ENCODE measurements around the gene PSMD9. TPM values are rescaled to one million over a fixed set of nuclear protein-coding genes. Genes with fewer than 3 reads are reported as not detected.
"Not testable (repeated sequence)": the region's sequence is repeated elsewhere in the genome, so short reads cannot be mapped to it uniquely, and the experiment has no call there.

The PSMD9 gene
- total and polyA plus RNA-seq, 2 experiments from 2014 or later = 32.7 to 36.3 TPM

DNA sequence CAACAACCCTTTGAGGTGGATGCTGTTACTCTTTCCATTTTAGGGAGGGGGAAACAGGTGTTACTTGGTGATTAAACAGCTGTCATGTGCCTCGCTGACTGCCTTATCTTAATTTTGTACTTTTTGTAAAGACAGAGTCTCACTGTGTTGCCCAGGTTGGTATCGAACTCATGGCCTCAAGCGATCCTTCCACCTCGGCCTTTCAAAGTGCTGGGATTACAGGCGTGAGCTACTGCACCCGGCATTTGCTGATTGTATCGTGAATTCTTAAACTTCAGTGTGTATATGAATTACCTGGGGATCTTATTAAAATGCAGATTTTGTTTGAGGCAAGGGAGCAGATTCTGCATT lies 659 bp downstream of the PSMD9 start (continued):
- TF ChIP-seq, protein P1, sequence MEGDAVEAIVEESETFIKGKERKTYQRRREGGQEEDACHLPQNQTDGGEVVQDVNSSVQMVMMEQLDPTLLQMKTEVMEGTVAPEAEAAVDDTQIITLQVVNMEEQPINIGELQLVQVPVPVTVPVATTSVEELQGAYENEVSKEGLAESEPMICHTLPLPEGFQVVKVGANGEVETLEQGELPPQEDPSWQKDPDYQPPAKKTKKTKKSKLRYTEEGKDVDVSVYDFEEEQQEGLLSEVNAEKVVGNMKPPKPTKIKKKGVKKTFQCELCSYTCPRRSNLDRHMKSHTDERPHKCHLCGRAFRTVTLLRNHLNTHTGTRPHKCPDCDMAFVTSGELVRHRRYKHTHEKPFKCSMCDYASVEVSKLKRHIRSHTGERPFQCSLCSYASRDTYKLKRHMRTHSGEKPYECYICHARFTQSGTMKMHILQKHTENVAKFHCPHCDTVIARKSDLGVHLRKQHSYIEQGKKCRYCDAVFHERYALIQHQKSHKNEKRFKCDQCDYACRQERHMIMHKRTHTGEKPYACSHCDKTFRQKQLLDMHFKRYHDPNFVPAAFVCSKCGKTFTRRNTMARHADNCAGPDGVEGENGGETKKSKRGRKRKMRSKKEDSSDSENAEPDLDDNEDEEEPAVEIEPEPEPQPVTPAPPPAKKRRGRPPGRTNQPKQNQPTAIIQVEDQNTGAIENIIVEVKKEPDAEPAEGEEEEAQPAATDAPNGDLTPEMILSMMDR (conservative IDR thresholded peaks at IDR 0.05; ENCODE audit: low read depth in 2 of 2) = no peak
- no peak for TF ChIP-seq EZH2 (IDR thresholded peaks at IDR 0.05; ENCODE audit: low read depth, unreplicated experiment)
- no peak for TF ChIP-seq CREB1 (CRISPR knock-in tag; IDR thresholded peaks at IDR 0.05; ENCODE audit: low read depth)
- no peak for TF ChIP-seq STAT1 (IDR thresholded peaks at IDR 0.05; ENCODE audit: unreplicated experiment)

DNA sequence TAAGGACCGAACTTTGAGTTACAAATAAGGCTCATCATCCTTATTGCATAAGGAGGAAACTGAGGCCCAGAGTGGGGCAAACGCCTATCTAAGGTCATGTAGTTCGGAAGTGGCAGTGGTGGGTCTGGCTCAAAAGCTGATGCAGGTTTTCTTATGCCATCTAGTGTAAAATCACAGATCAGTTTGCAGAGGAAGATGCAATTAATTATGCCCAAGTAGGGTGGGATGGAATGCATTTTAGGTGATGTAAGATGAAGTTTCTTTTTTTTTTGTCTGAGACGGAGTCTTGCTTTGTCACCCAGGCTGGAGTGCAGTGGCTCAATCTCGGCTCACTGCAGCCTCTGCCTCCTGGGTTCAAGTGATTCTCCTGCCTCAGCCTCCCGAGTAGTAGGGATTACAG lies 1.1 kb downstream of the PSMD9 start:
- peak overlapping the region; percentile 96 for H3K4me3 Mint-ChIP-seq
- not testable (repeated sequence) for H3K27ac Mint-ChIP-seq; H3K9me3 Mint-ChIP-seq; H2AFZ ChIP-seq; ATAC-seq; H3K27ac ChIP-seq (ENCODE audit: low read depth); DNase-seq (ENCODE audit: low spot score); H3K36me3 ChIP-seq (ENCODE audit: insufficient read depth); H3K9me2 ChIP-seq (ENCODE audit: insufficient read depth); H3K36me3 Mint-ChIP-seq (ENCODE audit: low read depth)
- peaks cover 10% of the 10 kb centered on the region for H3K27me3 ChIP-seq (ENCODE audit: insufficient read depth)
- peaks cover 12% of the 10 kb centered on the region for H3F3A ChIP-seq (replicated peaks; ENCODE audit: low read depth)
- H3K4me1 Mint-ChIP-seq = peaks cover 21% of the 10 kb centered on the region
- H3K4me1 ChIP-seq (ENCODE audit: insufficient read depth) = peaks cover 16% of the 10 kb centered on the region; the same call in 1 of the 2 replicates
- H3K27me3 Mint-ChIP-seq (ENCODE audit: insufficient read depth, low read depth, poor library complexity) = peaks cover 19% of the 10 kb centered on the region
- H3K4me3 ChIP-seq = peak overlapping the region; percentile 61
- peaks cover 20% of the 10 kb centered on the region for H4K20me1 ChIP-seq (replicated peaks; ENCODE audit: insufficient read depth)
- peaks cover 11% of the 10 kb centered on the region; the same call in 1 of the 2 replicates for H3K79me2 ChIP-seq (replicated peaks; ENCODE audit: insufficient read depth)
- H3K4me2 ChIP-seq = peak overlapping the region; percentile 71

DNA sequence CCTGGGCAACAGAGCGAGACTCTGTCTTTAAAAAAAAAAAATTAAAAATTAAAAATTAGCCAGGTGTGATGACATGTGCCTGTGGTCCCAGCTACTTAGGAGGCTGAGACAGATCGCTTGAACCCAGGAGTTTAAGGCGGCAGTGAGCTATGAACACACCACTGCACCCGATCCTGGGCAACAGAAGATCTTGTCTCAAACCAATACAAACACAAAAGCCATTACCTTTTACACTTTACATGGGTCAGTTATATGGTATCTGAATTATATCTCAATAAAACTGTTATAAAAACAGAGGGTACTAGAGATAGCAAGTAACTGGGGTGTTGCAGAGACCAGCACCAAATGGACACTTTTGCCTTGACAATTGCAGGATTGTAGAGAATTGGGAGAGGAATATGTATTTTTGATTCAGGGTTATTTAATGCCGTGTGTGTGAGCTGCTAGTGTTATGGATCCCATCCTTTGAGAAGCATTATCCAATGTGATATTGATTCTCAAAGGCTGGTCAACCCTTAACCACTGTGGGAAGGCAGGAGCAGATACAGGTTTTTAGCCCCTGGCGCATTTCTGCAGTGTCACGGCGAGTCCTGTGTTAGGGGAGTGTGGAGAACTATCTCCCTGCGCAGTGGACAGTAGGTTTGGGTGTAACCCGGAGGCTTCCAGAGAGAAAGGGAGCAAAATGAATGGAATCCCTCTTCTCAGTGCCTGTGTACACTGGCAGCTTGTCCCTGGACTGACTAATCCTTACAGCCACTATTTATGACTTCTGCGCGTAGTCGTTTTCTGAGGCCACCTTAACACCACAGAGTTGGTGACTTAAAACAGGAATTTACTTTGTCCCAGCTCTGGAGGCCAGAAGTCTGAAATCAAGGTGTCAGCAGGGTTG lies 4.3 kb downstream of the PSMD9 start:
- H3F3A ChIP-seq (replicated peaks; ENCODE audit: low read depth) = peaks cover 12% of the 10 kb centered on the region
- H3K4me2 ChIP-seq = no peak overlapping the region
- Mint-ChIP-seq H3K36me3 (ENCODE audit: low read depth) (peaks cover 21% of the 10 kb centered on the region), H3K4me3 (no peak overlapping the region), H3K9me3 (no peaks in the 10 kb centered on the region; the same call in 2 of the 3 replicates), H3K27me3 (ENCODE audit: insufficient read depth, low read depth, poor library complexity) (peaks cover 15% of the 10 kb centered on the region), H3K27ac (no peak overlapping the region), H3K4me1 (peaks cover 21% of the 10 kb centered on the region)
- ATAC-seq (no peak), DNase-seq (ENCODE audit: low spot score) (no peak)
- H3K36me3 ChIP-seq (ENCODE audit: insufficient read depth) = peaks cover 7% of the 10 kb centered on the region; the same call in 1 of the 2 replicates
- no peak overlapping the region for H3K27ac ChIP-seq (ENCODE audit: low read depth)
- peaks cover 11% of the 10 kb centered on the region; the same call in 1 of the 2 replicates for H3K79me2 ChIP-seq (replicated peaks; ENCODE audit: insufficient read depth)
- peaks cover 4% of the 10 kb centered on the region; the same call in 1 of the 2 replicates for H3K9me2 ChIP-seq (ENCODE audit: insufficient read depth)
- no peak overlapping the region for H2AFZ ChIP-seq
- H4K20me1 ChIP-seq (replicated peaks; ENCODE audit: insufficient read depth) = peaks cover 25% of the 10 kb centered on the region
- H3K4me1 ChIP-seq (ENCODE audit: insufficient read depth) = peaks cover 16% of the 10 kb centered on the region; the same call in 1 of the 2 replicates
- no peak overlapping the region for H3K4me3 ChIP-seq
- H3K27me3 ChIP-seq (ENCODE audit: insufficient read depth) = peaks cover 10% of the 10 kb centered on the region
- TF ChIP-seq ZNF331 (CRISPR knock-in tag; IDR thresholded peaks at IDR 0.05; ENCODE audit: low read depth) (no peak), STAT1 (IDR thresholded peaks at IDR 0.05; ENCODE audit: unreplicated experiment) (no peak), EZH2phosphoT487 (IDR thresholded peaks at IDR 0.05; ENCODE audit: unreplicated experiment) (no peak), CREB1 (CRISPR knock-in tag; IDR thresholded peaks at IDR 0.05; ENCODE audit: low read depth) (no peak), POLR2AphosphoS5 (IDR thresholded peaks at IDR 0.05; ENCODE audit: low read depth) (no peak), EZH2 (IDR thresholded peaks at IDR 0.05; ENCODE audit: low read depth, unreplicated experiment) (no peak)
- TF ChIP-seq, protein P2, sequence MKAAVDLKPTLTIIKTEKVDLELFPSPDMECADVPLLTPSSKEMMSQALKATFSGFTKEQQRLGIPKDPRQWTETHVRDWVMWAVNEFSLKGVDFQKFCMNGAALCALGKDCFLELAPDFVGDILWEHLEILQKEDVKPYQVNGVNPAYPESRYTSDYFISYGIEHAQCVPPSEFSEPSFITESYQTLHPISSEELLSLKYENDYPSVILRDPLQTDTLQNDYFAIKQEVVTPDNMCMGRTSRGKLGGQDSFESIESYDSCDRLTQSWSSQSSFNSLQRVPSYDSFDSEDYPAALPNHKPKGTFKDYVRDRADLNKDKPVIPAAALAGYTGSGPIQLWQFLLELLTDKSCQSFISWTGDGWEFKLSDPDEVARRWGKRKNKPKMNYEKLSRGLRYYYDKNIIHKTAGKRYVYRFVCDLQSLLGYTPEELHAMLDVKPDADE (IDR thresholded peaks at IDR 0.05) = no peak
- TF ChIP-seq, protein P3, sequence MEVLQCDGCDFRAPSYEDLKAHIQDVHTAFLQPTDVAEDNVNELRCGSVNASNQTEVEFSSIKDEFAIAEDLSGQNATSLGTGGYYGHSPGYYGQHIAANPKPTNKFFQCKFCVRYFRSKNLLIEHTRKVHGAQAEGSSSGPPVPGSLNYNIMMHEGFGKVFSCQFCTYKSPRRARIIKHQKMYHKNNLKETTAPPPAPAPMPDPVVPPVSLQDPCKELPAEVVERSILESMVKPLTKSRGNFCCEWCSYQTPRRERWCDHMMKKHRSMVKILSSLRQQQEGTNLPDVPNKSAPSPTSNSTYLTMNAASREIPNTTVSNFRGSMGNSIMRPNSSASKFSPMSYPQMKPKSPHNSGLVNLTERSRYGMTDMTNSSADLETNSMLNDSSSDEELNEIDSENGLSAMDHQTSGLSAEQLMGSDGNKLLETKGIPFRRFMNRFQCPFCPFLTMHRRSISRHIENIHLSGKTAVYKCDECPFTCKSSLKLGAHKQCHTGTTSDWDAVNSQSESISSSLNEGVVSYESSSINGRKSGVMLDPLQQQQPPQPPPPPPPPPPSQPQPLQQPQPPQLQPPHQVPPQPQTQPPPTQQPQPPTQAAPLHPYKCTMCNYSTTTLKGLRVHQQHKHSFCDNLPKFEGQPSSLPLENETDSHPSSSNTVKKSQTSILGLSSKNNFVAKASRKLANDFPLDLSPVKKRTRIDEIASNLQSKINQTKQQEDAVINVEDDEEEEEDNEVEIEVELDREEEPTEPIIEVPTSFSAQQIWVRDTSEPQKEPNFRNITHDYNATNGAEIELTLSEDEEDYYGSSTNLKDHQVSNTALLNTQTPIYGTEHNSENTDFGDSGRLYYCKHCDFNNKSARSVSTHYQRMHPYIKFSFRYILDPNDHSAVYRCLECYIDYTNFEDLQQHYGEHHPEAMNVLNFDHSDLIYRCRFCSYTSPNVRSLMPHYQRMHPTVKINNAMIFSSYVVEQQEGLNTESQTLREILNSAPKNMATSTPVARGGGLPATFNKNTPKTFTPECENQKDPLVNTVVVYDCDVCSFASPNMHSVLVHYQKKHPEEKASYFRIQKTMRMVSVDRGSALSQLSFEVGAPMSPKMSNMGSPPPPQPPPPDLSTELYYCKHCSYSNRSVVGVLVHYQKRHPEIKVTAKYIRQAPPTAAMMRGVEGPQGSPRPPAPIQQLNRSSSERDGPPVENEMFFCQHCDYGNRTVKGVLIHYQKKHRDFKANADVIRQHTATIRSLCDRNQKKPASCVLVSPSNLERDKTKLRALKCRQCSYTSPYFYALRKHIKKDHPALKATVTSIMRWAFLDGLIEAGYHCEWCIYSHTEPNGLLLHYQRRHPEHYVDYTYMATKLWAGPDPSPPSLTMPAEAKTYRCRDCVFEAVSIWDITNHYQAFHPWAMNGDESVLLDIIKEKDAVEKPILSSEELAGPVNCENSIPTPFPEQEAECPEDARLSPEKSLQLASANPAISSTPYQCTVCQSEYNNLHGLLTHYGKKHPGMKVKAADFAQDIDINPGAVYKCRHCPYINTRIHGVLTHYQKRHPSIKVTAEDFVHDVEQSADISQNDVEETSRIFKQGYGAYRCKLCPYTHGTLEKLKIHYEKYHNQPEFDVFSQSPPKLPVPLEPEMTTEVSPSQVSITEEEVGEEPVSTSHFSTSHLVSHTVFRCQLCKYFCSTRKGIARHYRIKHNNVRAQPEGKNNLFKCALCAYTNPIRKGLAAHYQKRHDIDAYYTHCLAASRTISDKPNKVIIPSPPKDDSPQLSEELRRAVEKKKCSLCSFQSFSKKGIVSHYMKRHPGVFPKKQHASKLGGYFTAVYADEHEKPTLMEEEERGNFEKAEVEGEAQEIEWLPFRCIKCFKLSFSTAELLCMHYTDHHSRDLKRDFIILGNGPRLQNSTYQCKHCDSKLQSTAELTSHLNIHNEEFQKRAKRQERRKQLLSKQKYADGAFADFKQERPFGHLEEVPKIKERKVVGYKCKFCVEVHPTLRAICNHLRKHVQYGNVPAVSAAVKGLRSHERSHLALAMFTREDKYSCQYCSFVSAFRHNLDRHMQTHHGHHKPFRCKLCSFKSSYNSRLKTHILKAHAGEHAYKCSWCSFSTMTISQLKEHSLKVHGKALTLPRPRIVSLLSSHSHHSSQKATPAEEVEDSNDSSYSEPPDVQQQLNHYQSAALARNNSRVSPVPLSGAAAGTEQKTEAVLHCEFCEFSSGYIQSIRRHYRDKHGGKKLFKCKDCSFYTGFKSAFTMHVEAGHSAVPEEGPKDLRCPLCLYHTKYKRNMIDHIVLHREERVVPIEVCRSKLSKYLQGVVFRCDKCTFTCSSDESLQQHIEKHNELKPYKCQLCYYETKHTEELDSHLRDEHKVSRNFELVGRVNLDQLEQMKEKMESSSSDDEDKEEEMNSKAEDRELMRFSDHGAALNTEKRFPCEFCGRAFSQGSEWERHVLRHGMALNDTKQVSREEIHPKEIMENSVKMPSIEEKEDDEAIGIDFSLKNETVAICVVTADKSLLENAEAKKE (CRISPR knock-in tag; IDR thresholded peaks at IDR 0.05) = no peak

Data from GM23338 (cell line).